NCI-H748 treated with DMSO at 0.1 percent for 48 hours (cell line): ENCODE results near the gene SNX27.
A peak's percentile ranks its signal among the peaks of the same experiment; 100 is the strongest.
"Not testable (repeated sequence)": the region's sequence is repeated elsewhere in the genome, so short reads cannot be mapped to it uniquely, and the experiment has no call there.

Experiments used
- DNase-seq: peaks from one replicate; lab custom pipeline; 2025; lab: John Stamatoyannopoulos, UW

SNX27 gene

DNA sequence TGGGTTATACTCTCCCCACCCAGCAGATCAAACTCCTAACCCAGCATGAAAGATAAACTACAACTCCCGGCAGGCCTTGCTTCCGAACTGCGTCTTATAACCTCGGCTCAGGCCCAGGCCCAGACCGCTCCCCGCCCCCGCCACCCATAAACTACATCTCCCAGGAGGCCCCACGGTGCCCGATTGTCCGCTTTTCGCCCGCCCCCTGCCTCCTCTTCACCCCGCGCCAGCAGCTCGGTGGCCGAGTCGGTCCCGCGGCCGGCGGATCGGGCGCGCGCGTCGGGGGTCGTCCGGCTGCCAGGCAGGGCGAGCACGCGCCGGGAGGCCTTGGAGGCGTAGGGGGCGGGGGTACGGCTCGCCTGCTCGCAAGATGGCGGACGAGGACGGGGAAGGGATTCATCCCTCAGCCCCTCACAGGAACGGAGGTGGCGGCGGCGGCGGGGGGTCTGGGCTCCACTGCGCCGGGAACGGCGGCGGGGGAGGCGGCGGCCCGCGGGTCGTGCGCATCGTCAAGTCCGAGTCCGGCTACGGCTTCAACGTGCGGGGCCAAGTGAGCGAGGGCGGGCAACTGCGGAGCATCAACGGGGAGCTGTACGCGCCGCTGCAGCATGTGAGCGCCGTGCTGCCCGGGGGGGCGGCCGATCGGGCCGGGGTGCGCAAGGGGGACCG is at the start of gene SNX27:
TSS of gene SNX27 (plus strand) at position 219 of the 669 bp plus-strand sequence. CDS start at position 371, 152 bp downstream.
- DNase-seq, result peak; percentile 82

GRCh38 chr1:151562661-151563060 is 49.2 kb upstream of the SNX27 start:
- DNase-seq, result no peak

- no peak for DNase-seq
Measured at GRCh38 chr1:151563376-151563775, 48.5 kb upstream of the SNX27 start.

GRCh38 chr1:151565502-151566189 is 46.2 kb upstream of the SNX27 start:
- DNase-seq, result no peak

DNA sequence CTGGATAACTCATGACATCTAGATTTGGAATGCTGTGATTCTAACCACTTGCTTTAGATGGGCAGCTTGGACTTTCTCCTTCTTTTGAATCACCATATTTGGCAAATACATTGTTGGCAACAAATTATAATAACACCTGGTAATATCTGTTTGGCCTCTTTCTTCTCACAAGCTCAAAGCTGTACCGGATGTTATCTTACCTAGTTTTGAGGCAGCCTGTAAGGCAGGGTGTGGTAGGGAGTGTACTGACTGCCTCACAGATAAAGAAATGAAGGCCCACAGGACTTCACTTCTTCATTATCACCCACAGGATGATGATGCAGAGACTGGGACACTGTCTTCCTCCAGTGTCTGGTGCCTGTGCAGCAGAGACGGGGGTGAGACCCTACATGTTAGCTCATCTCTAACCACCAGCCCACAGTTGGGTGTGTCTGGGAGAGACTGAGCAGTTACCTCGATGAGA is 43.2 kb upstream of the SNX27 start:
- no peak for DNase-seq

DNA sequence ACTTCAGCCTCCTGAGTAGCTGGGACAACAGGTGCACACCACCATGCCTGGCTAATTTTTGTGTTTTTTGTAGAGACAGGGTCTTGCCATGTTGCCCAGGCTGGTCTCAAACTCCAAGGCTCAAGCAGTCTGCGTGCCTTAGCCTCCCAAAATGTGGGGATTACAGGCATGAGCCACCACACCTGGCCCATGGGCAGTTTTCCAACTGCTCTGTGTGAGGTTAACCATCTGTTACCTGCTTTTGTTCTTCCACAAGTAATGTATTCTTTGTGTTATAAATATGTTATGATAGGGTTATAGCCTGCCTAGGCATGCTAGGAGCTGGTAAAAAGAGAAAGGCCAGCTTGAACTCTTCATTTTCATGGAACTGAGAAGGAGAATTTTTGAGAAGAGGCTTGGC is 41.0 kb upstream of the SNX27 start:
- DNase-seq, result no peak

DNA sequence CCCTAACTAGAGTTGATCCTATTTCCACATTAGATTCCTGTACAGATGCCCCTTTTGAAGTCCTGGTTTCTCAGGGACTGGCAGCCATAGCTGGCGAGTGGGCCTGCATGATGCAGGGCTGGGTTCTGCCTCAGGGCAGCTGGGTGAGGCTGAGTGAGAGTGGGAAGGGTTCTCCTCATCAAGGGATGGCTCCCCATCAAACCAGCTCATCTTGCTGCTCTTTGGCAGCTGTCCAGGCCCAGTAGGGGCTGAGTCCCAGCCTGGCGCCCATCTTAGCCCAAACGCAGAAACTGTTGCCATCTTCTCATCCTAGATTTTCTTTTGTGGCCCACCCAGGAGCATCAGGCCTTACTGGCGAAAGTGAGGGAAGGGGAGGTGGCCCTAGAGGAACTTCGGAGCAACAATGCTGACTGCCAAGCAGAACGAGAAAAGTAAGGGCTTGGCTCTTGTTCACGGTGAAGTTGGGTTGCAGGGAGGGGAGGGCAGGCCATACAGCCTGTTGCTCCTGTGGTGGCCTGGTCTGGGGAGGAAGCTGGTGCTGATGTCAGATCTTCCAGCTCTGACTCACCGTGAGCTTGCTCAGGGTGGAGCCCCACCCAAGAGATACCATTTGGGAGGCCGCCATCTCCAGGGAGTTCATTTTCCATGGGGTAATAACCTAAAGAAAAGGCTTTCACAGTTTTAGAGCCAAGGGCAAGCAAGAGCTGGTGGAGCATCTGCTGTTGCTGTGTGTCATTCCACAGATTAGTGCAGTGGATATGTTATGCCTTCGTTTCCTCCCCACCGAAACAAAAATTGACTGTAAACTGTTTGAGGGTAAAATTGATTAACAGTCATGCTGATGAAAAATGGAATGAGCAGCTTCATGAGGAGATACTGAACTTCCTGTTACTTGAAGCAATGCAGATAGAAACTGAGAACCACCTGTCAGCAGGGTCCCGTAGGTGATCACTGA is 37.0 kb upstream of the SNX27 start:
- no peak for DNase-seq

GRCh38 chr1:151577173-151577572 is 34.7 kb upstream of the SNX27 start:
- DNase-seq, result no peak

DNA sequence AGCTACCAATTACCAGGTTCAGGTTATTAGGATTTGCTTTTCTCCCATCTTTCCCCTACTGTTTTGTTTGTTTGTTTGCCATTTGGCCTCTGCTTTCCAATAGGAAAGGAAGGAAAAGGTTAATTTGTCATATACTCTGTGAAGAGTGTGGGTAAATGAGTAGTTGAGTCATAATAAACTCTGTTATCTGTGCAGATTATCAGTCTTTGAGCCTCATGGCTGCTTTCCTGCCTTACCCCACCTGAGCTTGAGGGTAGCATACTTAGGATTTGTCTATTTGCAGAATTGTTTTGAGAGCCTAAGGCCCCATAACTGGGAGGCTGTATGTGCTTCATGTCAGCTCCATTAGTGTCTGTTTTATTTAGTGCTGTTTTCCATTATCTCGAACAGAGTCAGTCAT is 32.9 kb upstream of the SNX27 start:
- DNase-seq, result no peak

DNA sequence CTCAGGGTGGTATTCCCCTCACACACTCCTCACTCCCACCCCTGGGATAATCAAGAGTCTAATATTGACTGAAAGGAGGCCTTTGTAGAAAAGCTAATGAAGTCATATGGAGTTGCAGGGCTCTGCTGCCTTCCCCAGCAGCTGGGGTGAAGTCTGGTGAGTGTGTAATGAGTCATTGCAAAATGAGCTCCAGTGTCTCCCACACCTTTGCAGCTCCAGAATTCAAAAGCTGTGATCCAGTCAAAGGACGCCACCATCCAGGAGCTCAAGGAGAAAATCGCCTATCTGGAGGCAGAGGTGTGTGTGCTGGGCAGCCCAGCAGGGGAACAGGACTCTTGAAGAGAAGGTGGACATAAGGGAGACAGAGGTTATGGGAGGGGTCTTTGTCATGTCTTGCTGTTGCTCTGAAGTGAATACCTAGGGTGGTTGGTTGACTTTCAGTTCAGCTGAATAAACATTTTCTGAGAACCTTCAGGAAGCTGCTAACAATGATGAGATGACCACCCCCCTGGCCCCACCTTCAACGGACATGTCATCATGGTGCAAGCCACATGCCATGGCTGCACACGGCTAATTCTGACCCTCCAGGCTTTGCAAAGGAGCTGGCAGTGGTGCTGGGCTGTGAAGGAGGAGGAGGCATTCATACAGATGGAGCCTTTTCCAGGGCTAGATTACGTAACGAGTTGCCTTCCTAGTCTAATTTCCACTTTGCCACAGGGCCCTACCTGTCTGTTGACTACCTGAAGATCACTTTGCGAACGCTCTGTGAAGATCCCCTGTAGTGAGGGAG is 32.2 kb upstream of the SNX27 start:
- no peak for DNase-seq

DNA sequence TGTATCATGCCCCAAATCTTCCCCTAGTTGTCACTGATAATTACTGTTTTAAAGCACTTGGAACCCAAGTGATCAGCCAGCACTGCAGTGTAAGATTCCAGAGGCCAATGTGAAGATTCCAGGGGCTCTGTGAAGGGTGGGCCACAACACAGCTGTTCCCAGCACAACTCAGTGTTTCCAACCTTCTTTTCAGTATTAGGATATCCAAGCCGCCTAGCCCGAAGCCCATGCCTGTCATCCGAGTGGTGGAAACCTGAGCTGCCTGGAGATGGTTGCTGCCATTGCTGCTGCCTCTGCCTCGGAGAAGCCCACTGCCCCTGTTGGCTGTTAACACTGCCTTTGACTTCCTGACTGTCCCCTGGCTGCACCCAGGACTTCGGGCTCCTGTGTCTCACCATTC is 30.4 kb upstream of the SNX27 start:
- no peak for DNase-seq

GRCh38 chr1:151581921-151582320 is 29.9 kb upstream of the SNX27 start:
- DNase-seq, result no peak

DNA sequence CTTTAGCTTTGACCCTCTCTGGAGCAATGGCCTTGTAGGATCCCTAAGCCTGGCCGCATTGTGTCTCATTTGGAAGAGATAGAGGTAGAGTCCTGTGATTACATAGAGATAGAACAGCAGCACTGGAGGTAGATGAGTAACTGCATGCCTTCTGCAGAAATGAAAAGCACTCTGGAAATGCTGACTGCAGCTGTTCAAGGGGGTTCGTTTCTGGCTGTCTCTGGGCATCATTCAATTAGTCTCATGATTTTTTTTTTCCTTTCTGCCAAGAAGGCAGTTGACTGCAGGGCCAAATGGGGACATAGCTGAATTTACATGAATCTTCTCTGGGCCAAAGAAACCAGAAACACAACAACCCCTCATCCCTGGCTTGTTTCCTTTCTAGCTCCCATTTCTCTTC is 28.1 kb upstream of the SNX27 start:
- no peak for DNase-seq

DNA sequence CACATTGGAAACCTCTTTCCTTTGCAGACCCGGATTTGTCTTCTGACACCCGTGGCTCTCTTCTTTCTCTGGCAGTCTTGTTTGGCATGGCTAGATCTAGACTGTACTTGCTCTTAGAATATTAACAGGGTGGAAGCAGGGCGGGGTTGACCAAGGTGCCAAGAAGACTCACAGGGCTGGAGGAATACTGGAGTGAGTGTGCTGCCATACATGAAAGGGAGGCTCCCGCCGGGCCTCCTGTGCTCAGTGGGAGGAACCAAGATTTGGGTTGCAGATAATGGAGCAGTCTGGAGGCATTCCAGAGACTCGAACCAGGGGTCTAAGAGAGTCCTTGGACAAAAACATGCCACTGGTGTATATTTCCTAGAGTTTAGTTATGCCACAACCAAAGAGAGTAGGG is 27.6 kb upstream of the SNX27 start:
- DNase-seq, result no peak

- no peak for DNase-seq
Measured at GRCh38 chr1:151584780-151585179, 27.1 kb upstream of the SNX27 start.

GRCh38 chr1:151585622-151586021 is 26.2 kb upstream of the SNX27 start:
- DNase-seq, result no peak

DNA sequence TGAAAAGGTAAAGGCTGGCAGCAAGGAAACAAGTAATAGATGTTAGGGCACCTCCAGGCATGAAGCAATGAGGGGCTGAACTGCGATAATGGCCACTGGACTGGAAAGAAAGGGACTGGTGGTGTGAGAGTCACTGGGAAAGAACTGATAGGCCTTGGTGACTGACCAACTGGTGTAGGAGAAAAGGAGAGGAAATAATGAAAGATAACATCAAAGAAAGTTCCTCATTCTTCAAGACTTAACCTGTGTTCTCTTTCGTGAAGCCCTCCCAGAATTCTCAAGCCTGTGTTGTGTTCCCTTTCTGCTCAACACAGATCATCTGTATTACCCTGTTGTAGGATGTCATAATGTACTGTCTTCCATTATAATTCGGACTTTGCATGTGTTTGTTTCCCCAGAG is 20.9 kb upstream of the SNX27 start:
- DNase-seq, result no peak

- no peak for DNase-seq
Measured at GRCh38 chr1:151593730-151594129, 18.1 kb upstream of the SNX27 start.

- DNase-seq, result peak; percentile 38
Measured at GRCh38 chr1:151594143-151594625, 17.7 kb upstream of the SNX27 start.

DNA sequence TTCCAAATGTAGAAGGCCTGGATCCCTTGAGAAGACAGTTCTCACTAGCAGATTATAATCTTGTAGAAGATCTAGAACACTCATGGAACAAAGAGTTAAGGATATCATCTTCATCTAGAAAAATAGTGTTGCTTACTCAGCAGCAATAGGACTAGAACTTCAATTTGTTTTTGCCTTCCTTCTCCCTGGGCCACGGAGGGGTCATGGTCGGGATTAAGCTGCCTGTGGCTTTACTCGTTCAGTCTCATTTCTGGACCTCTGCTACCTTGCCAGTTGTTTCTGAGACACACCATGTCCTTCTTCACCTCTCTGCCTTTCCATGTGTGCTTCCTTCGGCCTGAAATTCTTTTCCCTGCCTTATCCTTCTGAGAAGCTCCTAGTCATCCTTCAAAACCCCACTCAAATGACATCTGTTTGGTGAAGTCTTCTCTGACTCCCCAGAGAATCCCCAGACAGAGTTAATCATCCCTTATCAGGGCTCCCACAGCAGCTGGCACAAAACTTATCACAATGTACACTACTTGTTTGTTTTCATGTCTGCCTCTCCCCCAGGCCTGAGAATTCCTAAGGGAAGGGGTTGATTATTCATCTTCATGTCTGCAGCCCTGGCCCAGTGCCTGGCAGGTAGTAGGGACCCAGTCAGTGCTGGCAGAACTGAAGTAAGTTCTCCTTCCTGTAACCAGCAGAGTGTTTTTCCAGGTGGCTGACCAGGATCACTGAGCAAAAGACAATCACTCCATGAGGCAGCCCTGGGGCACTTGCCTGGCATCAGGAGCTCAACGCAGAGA is 15.5 kb upstream of the SNX27 start:
- DNase-seq, result no peak

DNA sequence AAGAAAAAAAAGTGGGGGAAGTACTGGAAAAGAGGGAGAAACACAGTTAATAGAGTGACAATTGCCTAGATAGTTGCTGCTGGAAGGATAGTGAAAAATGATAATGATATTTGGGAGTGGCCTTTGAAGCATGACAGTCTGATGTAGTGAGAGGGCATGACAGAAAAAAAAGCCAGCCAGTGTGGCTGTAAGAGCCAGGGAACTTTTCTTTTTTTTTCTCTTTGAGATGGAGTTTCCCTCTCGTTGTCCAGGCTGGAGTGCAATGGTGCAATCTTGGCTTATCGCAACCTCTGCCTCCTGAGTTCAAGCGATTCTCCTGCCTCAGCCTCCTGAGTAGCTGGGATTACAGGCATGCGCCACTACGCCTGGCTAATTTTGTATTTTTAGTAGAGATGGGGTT is 9.3 kb upstream of the SNX27 start:
- not testable (repeated sequence) for DNase-seq
